GM23338 (cell line): ENCODE measurements around the gene DDX50. TPM values are rescaled to one million over a fixed set of nuclear protein-coding genes. Genes with fewer than 3 reads are reported as not detected.

ENCODE experiments used
- ATAC-seq: fragments of 200-7000 bp; cut with Tn5 transposase; 3 replicates; pipeline ENCODE4 v1.9.1; 2020
- DNase-seq: peaks from one replicate; pipeline ENCODE4 v3.0.0-alpha.2; 2015; ENCODE audit warnings: low spot score
- H2AFZ ChIP-seq: fragments of 200-600 bp; sonication (generic); 2 replicates; pipeline ENCODE4 v1.8.0; 2016; ENCODE audit warnings: antibody characterized with exemption, mild to moderate bottlenecking, moderate library complexity
- H3F3A ChIP-seq: fragments of 200-600 bp; sonication (generic); replicated peaks from 2 replicates; pipeline ENCODE4 v1.8.0; 2017; ENCODE audit warnings: antibody characterized with exemption, mixed run types, low read depth
- H3K27ac ChIP-seq: fragments of 200-600 bp; sonication (generic); 2 replicates; pipeline ENCODE4 v1.6.1; 2016; ENCODE audit warnings: low read depth
- H3K27me3 ChIP-seq: fragments of 200-600 bp; sonication (generic); 2 replicates; pipeline ENCODE4 v1.8.0; 2016; ENCODE audit warnings: mild to moderate bottlenecking, mixed run types, moderate library complexity; ENCODE audit not compliant: insufficient read depth
- H3K36me3 ChIP-seq: fragments of 200-600 bp; sonication (generic); 2 replicates; pipeline ENCODE4 v1.8.0; 2016; ENCODE audit warnings: mild to moderate bottlenecking; ENCODE audit not compliant: insufficient read depth
- H3K4me1 ChIP-seq: fragments of 200-600 bp; sonication (generic); 2 replicates; pipeline ENCODE4 v1.8.0; 2016; ENCODE audit warnings: mild to moderate bottlenecking, moderate library complexity; ENCODE audit not compliant: insufficient read depth
- H3K4me2 ChIP-seq: fragments of 200-600 bp; sonication (generic); 2 replicates; pipeline ENCODE4 v1.7.1; 2017; ENCODE audit warnings: mixed run types
- H3K4me3 ChIP-seq: fragments of 200-600 bp; sonication (generic); 2 replicates; pipeline ENCODE4 v1.6.1; 2016; ENCODE audit warnings: mixed run types
- H3K79me2 ChIP-seq: fragments of 200-600 bp; sonication (generic); replicated peaks from 2 replicates; pipeline ENCODE4 v1.8.0; 2017; ENCODE audit warnings: mild to moderate bottlenecking; ENCODE audit not compliant: insufficient read depth
- H3K9me2 ChIP-seq: fragments of 200-600 bp; sonication (generic); 2 replicates; pipeline ENCODE4 v1.8.0; 2017; ENCODE audit not compliant: insufficient read depth
- H4K20me1 ChIP-seq: fragments of 200-600 bp; sonication (generic); replicated peaks from 2 replicates; pipeline ENCODE4 v1.8.0; 2017; ENCODE audit warnings: mild to moderate bottlenecking; ENCODE audit not compliant: insufficient read depth
- H3K27ac Mint-ChIP-seq: 2 replicates; pipeline ENCODE4 v1.8.0; 2020; ENCODE audit warnings: inconsistent platforms, mild to moderate bottlenecking, moderate library complexity, mixed read lengths
- H3K27me3 Mint-ChIP-seq: 3 replicates; pipeline ENCODE4 v1.8.0; 2022; ENCODE audit warnings: low read depth, mild to moderate bottlenecking, moderate library complexity, mixed read lengths, inconsistent platforms; ENCODE audit not compliant: insufficient read depth, poor library complexity
- H3K36me3 Mint-ChIP-seq: 3 replicates; pipeline ENCODE4 v1.8.0; 2021; ENCODE audit warnings: low read depth, mild to moderate bottlenecking, inconsistent platforms, moderate library complexity, mixed read lengths
- H3K4me1 Mint-ChIP-seq: 3 replicates; pipeline ENCODE4 v1.8.0; 2020; ENCODE audit warnings: mild to moderate bottlenecking, inconsistent platforms, mixed read lengths
- H3K4me3 Mint-ChIP-seq: 3 replicates; pipeline ENCODE4 v1.8.0; 2021; ENCODE audit warnings: moderate library complexity, mild to moderate bottlenecking, inconsistent platforms, mixed read lengths
- H3K9me3 Mint-ChIP-seq: 3 replicates; pipeline ENCODE4 v1.8.0; 2020; ENCODE audit warnings: moderate library complexity, mild to moderate bottlenecking, inconsistent platforms, mixed read lengths
- ETS1 ChIP-seq: IDR thresholded peaks from 2 replicates; pipeline ENCODE4 v1.6.1; 2016; ENCODE audit warnings: antibody characterized with exemption
- EZH2 ChIP-seq: fragments of 200-600 bp; sonication (generic); IDR thresholded peaks from one replicate; pipeline ENCODE4 v1.8.0; 2017; ENCODE audit warnings: antibody characterized with exemption, mild to moderate bottlenecking, low read depth; ENCODE audit not compliant: unreplicated experiment
- EZH2phosphoT487 ChIP-seq: fragments of 200-600 bp; sonication (generic); IDR thresholded peaks from one replicate; pipeline ENCODE4 v1.8.1; 2018; ENCODE audit warnings: antibody characterized with exemption; ENCODE audit not compliant: unreplicated experiment
- JUNB ChIP-seq: IDR thresholded peaks from one replicate; pipeline ENCODE4 v1.6.1; 2016; ENCODE audit warnings: antibody characterized with exemption; ENCODE audit not compliant: unreplicated experiment
- NANOG ChIP-seq: IDR thresholded peaks from 2 replicates; pipeline ENCODE4 v1.6.1; 2016; ENCODE audit warnings: antibody characterized with exemption, borderline replicate concordance
- POLR2AphosphoS5 ChIP-seq: IDR thresholded peaks from 2 replicates; pipeline ENCODE4 v1.6.1; 2016; ENCODE audit warnings: antibody characterized with exemption, low read depth
- STAT1 ChIP-seq: IDR thresholded peaks from one replicate; pipeline ENCODE4 v1.6.1; 2016; ENCODE audit warnings: antibody characterized with exemption; ENCODE audit not compliant: unreplicated experiment
- ZNF331 ChIP-seq: fragments of 250-450 bp; sonication (Bioruptor Pico); IDR thresholded peaks from 2 replicates; pipeline ENCODE4 v1.5.0; 2020; ENCODE audit warnings: low read depth, mild to moderate bottlenecking, moderate library complexity
- polyA plus RNA-seq: library from polyadenylated mRNA; unstranded; fragments of >200 nt; fragmentation: Nextera tagmentation; extraction: Ambion mirVana; gene quantifications from 2 replicates; pipeline ENCODE4 v1.2.1, GENCODE V29; 2016
- total RNA-seq: library from RNA; depleted of rRNA; stranded (reverse); fragments of >200 nt; shearing (Covaris generic); gene quantifications from 2 replicates; pipeline ENCODE4 v1.2.3, GENCODE V29; 2014
- TF ChIP-seq, protein P1 (sequence below): IDR thresholded peaks from one replicate; pipeline ENCODE4 v1.6.1; 2018; ENCODE audit warnings: antibody characterized with exemption; ENCODE audit not compliant: unreplicated experiment

DDX50 gene
- total and polyA plus RNA-seq, 2 experiments from 2014 or later: 37.2 TPM

DNA sequence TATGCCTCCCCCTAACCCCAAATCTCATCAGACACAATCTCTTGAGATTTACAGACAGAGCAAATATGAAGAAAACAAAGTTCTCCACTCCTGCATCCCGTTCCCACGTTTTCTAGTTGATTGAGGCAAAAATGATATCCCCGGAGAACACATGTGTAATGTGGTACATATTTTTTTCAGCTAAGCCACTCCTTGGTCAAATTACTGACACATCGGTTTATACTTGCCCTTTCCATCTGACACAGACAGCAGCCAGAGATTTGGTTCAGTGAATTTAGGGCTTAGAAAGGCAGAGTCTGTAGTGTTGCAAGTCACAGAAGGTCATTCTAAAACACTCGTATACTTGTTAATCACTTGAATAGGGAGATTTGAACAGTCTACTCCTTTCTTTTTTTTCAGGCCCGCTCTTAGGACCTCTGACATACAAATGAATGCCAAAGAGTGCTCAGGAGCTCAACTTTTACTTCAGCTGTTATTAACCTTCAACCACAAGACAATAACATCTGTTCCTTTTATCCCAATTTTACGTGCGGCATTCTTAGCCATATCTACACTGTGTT lies 1.8 kb upstream of the DDX50 start (continued):
- no peak for TF ChIP-seq EZH2phosphoT487
- no peak for TF ChIP-seq STAT1
- no peak for TF ChIP-seq ZNF331 (CRISPR knock-in tag)
- no peak for TF ChIP-seq EZH2
- no peak for TF ChIP-seq POLR2AphosphoS5
- no peak for TF ChIP-seq NANOG
- TF ChIP-seq, protein P1, sequence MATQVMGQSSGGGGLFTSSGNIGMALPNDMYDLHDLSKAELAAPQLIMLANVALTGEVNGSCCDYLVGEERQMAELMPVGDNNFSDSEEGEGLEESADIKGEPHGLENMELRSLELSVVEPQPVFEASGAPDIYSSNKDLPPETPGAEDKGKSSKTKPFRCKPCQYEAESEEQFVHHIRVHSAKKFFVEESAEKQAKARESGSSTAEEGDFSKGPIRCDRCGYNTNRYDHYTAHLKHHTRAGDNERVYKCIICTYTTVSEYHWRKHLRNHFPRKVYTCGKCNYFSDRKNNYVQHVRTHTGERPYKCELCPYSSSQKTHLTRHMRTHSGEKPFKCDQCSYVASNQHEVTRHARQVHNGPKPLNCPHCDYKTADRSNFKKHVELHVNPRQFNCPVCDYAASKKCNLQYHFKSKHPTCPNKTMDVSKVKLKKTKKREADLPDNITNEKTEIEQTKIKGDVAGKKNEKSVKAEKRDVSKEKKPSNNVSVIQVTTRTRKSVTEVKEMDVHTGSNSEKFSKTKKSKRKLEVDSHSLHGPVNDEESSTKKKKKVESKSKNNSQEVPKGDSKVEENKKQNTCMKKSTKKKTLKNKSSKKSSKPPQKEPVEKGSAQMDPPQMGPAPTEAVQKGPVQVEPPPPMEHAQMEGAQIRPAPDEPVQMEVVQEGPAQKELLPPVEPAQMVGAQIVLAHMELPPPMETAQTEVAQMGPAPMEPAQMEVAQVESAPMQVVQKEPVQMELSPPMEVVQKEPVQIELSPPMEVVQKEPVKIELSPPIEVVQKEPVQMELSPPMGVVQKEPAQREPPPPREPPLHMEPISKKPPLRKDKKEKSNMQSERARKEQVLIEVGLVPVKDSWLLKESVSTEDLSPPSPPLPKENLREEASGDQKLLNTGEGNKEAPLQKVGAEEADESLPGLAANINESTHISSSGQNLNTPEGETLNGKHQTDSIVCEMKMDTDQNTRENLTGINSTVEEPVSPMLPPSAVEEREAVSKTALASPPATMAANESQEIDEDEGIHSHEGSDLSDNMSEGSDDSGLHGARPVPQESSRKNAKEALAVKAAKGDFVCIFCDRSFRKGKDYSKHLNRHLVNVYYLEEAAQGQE: no peak
- TF ChIP-seq JUNB: no peak

GRCh38 chr10:68900427-68901104 lies 549 bp upstream of the DDX50 start:
- no peaks in the 10 kb centered on the region for H3K9me3 Mint-ChIP-seq

More at GRCh38 chr10:68900427-68901104, 549 bp upstream of the DDX50 start:
- peak overlapping the region; percentile 75 for H3K4me2 ChIP-seq
- 0 out of 2 replicates have a peak, but pooled peaks cover 8% of the 10 kb centered on the region for H3F3A ChIP-seq
- Mint-ChIP-seq H3K36me3 (no peaks in the 10 kb centered on the region; the same call in 2 of the 3 replicates), H3K4me3 (peak overlapping the region; percentile 93), H3K27ac (peak overlapping the region; percentile 97), H3K4me1 (peaks cover 16% of the 10 kb centered on the region), H3K27me3 (peaks cover 10% of the 10 kb centered on the region)
- peaks cover 11% of the 10 kb centered on the region; the same call in 1 of the 2 replicates for H3K4me1 ChIP-seq
- H3K27ac ChIP-seq: peak overlapping the region; percentile 92
- no peak for TF ChIP-seq EZH2phosphoT487
- TF ChIP-seq NANOG: 0 out of 2 replicates have a peak, but pooled peaks have one; percentile 28
- TF ChIP-seq ZNF331 (CRISPR knock-in tag): no peak
- peak; percentile 72 for TF ChIP-seq POLR2AphosphoS5
- TF ChIP-seq ETS1: no peak
- peak overlapping the region; percentile 11; the same call in 1 of the 2 replicates for H2AFZ ChIP-seq
- H3K36me3 ChIP-seq: no peaks in the 10 kb centered on the region
- peak overlapping the region; percentile 89 for H3K4me3 ChIP-seq
- peak; percentile 63 for ATAC-seq
- H3K27me3 ChIP-seq: no peaks in the 10 kb centered on the region
- H3K9me2 ChIP-seq: no peaks in the 10 kb centered on the region
- H4K20me1 ChIP-seq: peaks cover 6% of the 10 kb centered on the region
- DNase-seq: no peak
- H3K79me2 ChIP-seq: peaks cover 41% of the 10 kb centered on the region
